HT-29 (cell line): ENCODE measurements around the gene TMEM235. TPM values are rescaled to one million over a fixed set of nuclear protein-coding genes. Genes with fewer than 3 reads are reported as not detected.

Experiments used
- DNase-seq: peaks from one replicate; pipeline ENCODE4 v3.0.0-alpha.2; 2015; ENCODE audit warnings: low spot score
- small RNA-seq: library from RNA; depleted of rRNA; stranded (forward); fragments of <200 nt; gene quantifications from one replicate; pipeline ENCODE3, GENCODE V24; 2014
- total RNA-seq: library from RNA; depleted of rRNA; stranded (reverse); fragments of >200 nt; shearing (Covaris generic); gene quantifications from 2 replicates; pipeline ENCODE4 v1.2.3, GENCODE V29; 2014; rRNA removed

The TMEM235 gene
- total RNA-seq, 1 experiment from 2014 or later, result not detected

DNA sequence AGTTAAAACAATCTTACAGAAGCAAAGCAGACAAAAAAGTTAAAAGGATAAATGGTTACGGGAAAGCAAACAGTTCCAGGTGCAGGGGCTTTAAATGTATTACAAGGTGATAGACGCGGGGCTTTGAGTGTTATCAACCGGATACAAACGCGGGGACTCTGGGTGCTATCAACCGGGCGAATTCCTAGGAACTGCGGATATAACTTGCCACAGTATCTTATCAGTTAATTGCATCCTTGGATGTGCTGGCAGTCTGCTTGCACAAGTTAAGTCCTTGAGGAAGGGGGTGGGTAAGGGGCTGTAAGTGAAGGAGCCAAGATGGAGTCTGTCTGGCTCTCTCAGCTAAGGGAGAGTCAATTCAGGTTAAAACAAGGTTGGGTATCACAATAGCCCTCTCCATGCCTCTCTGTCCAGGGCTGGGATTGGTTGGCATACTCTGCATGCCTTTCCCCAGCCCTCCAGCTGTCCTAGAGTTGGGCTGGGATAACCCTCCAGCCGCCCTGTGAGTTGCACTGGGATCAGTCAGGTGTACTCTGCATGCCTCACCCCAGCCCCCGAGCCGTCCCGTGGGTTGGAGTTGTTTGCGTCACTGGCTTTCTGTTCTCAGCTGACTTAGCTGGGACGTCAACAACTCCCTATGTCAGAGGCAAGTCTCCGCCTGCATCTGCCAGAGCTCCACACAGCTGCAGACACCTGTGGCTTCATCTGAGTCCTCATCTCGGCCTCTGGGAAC lies 40.9 kb downstream of the TMEM235 start:
- no peak for DNase-seq

DNA sequence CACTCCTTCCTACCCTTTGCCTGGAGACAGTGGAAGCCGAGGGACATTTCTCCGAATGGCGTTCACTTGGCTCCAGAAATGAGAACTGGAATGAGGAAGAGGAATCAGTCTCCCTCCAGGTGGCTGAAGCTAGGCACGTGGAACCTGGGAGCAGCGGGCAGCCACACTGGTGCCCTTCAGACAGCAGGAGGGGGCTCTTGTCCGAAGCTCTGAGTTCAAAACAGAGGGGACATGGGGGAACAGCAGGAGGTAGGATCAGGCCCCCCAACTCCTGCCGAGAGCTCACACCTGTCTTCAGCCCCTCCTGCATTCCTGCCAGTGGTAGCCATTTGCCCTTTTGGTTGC lies 41.5 kb downstream of the TMEM235 start:
- DNase-seq, result peak; percentile 37

DNA sequence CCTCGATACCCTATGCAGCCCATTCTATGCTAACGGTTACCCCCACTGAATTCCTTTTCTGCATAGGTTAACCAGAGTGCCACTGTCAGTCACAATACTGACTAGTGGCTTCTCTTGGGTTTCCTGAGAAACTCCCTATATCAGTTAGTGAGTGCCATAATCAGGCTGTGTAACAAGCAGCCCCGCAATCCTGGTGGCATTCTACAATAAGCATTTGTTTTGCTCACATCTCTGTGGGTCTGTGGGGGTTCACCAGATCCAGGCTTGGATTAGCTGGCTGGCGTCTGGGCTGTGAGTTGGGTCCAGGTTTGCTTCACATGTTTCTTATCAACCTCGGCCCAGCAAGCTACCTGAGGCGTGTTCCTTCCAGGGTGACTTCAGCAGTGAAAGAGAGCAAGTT lies 42.4 kb downstream of the TMEM235 start:
- DNase-seq, result no peak

DNA sequence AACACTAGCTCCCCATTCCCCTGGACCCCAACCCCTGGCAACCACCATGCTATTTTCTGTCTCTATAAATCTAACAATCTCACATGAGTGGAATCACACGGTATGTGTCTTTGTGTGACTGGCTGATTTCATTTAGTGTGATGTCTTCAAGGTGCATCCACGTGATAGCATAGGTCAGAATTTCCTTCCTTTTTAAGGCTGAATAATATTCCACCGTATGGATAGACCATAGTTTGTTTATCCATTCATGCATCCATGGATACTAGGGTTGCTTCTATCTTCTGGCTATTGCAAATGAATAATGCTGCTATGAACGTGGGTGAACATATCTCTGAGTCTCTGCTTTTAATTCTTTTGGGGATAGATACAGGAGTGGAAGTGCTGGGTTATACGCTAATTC lies 43.9 kb downstream of the TMEM235 start:
- DNase-seq, result no peak

DNA sequence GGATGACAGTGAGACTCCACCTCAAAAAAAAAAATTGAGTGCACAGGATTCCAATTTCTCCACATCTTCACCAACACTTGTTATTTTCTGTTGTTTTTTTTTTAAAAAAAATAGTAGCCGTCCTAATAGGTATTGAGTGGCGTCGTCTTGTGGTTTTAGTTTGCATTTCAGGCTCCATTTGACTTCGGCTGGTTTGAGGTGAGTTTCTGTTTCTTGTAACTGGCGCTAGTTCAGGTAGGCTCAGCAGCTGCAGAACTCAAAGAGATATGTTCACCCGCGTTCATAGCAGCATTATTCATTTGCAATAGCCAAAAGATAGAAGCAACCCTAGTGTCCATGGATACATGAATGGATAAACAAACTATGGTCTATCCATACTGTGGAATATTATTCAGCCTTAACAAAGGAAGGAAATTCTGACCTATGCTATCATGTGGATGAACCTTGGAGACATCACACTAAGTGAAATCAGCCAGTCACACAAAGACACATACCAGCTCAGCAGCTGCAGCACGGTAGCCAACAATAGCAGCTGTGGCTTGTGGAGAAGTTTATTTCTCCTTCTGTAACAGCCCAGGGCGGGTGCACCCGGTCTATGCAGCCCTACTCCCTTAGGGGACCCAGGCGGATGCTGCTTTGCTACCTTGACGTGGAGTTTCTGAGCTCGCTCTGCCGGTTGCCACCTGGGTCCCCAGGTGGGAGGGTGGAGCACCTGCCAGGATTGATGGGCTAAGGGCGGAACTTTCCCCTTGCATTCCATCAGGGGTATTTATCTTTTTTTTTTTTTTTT lies 44.9 kb downstream of the TMEM235 start:
- no peak for DNase-seq

DNA sequence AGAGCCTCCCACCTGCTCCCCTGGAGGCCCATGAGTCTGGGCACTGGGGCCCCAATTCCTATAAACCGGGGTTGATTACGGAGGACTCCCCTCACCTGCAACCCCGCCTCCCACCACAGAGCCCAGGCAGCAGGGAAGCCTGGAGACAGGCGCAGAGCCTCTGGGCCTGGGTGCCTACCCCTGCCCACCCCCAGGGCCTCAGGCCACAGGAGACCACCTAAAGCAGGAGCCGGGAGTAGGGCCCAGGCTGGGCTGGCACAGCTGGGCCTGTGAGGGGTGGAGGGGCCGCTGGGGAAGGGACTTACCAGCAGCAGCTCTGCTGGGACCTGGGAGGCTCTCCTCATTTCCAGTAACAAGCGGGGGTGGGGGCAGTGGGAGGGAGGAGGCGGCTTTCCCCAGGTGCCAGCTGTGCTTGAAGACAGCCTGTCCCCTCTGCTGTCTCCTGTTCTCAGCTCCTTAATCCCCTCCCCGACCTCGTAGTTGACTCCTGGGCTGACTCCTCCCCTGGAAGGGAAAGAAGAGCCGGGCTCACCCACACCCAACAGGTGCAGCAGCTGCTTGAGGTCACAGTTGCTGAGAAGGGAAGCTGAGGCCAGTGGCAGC lies 46.8 kb downstream of the TMEM235 start:
- DNase-seq, result no peak

DNA sequence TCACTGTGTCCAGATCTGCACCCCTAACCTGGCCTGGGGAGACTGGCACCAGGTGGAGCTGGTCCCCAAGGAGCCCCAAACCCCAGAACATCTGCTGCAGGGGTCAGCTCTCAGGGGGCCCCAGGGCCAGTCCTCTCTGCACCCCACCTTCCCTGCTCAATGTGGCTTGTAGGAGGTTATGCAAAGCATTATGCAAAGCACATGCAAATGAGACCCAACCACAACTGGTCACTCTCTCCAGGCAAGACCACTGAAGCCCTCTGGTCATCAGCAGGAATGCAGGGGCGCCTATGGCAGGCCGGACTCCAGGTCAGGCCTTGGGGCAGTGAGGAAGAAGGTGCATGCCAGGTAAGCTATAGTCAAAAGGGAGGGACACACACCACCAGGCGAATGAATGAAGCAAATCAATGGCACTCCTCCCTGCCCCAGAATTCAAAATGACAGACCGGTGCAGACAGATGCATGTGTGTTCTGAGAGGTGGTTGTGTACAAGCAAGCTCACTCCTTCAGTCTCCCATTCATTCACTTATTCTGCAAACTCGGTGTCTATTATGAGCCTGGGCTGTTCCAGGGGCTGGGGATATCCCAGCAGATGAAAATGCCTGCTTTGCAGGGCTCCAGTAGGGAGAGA lies 48.0 kb downstream of the TMEM235 start:
- DNase-seq, result no peak

DNA sequence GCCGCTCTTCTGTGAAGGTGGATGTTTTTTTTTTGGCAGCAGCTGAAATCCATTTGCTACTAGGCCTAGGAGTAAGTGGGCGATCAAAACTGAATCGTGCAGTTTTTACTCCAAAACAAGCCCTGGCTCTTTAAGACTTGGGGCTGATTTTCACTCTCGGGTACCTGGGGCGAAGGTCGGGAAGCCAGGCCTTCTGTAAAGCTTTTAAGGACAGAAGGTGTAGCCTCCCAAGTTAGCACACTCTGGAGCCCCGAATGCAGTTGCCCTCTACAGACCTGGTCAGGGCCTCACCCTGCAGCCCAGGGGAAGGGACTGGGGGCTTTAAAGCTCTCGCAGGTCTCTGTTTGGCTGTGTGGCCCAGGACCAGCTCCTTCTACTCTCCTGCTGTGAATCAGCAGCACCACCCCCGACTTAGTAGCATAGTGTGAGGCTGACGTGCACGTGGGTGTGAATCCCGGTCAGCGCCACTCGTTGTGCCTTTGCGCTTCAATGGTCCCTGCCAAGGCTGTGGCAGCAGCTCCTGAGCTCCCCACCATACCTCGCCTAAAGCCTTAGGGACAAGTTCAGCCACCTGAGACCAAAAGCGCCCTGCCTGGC lies 49.9 kb downstream of the TMEM235 start:
- DNase-seq, result peak; percentile 15

DNA sequence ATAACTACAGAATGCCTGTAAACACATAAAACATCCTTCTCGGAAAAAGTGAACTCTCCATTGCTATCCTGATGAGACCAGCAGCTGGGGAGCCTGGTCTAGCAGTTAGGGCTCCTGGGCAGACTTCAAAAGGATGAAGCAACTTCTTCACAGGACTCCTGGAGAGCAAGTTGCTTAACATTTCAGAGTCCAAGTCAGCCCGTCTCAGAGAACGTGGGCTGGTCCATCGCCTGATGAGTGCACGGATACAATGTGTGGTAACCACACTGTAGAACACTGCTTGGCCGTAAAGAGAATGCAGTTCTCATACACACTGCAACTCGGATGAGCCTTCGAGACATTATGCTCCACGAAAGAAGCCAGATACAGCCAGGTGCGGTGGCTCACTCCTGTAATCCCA lies 52.7 kb downstream of the TMEM235 start:
- no peak for DNase-seq

DNA sequence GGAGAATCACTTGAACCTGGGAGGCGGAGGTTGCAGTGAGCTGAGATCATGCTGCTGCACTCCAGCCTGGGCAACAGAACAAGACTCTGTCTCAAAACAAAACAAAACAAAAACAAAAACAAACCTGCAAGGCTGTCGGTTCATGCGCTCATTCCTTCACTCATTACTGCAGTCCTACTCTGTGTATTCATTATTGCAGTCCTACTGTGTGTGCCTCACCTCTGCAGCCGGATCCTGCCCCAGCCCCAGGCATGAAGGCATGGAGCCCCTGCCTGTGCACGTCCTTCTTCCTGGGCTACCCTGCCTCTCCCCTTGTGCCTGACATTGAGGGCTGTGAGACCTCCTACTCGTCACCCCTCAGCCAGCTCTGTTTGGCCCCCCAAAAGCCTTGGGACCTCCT lies 57.6 kb downstream of the TMEM235 start:
- DNase-seq, result no peak

DNA sequence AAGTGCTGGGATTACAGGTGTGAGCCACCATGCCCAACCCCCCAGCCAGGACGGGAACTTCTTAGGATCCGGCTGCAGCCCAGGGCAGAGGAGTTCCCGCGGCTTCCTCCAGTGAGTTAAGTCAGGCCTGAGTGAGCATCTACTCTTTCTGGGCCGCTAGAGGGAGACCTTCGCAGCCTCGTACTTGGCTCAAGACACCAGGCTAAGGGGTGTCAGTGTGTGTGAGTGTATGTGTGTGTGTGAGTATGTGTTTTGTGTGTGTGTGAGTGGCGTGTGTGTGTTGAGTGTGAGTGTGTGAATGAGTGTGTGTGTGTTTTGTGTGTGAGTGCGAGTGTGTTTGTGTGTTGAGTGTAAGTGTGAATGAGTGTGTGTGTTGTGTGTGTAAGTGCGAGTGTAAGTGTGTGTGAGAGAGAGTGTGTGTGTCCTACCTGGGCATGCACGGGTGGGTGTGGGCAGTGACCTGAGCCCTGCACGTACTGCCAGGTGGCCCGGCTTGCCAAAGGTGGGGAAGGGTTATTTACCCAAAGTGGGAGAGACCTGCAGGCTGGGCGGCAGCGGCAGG lies 58.5 kb downstream of the TMEM235 start:
- DNase-seq, result peak; percentile 76

Small RNA genes within 50 kb of the gene (small RNA-seq; reads per million reads assigned to genes)
- gene AC087645.1, result not detected

Other genes with a start within 250 kb of the TMEM235 start
- 236 and 238 TPM in 2 replicates for gene TMC6, start 102.9 kb upstream of the TMEM235 start, total RNA-seq
- 4.1 and 7.2 TPM in 2 replicates for gene TMC8, start 100.9 kb upstream of the TMEM235 start, total RNA-seq
- 0.20 TPM in 1 of 2 replicates, not detected in the other for gene C17orf99, start 85.2 kb upstream of the TMEM235 start, total RNA-seq
- 225 and 231 TPM in 2 replicates for gene SYNGR2, start 63.0 kb upstream of the TMEM235 start, total RNA-seq
- gene TK1, start 44.6 kb upstream of the TMEM235 start, total RNA-seq, result 379 and 400 TPM in 2 replicates
- 36.6 and 45.1 TPM in 2 replicates for gene AFMID, start 44.3 kb upstream of the TMEM235 start, total RNA-seq
- gene BIRC5, start 17.4 kb upstream of the TMEM235 start, total RNA-seq, result 78.3 and 114 TPM in 2 replicates
- gene SOCS3, start 128.4 kb downstream of the TMEM235 start, total RNA-seq, result 0.18 and 0.79 TPM in 2 replicates
- 23.0 and 30.7 TPM in 2 replicates for gene PGS1, start 147.0 kb downstream of the TMEM235 start, total RNA-seq